ENCODE measurements around the gene BTBD9. TPM values are rescaled to one million over a fixed set of nuclear protein-coding genes. Genes with fewer than 3 reads are reported as not detected.

Gene BTBD9
- total RNA-seq, 1 experiment from 2014 or later: 8.9 TPM

DNA sequence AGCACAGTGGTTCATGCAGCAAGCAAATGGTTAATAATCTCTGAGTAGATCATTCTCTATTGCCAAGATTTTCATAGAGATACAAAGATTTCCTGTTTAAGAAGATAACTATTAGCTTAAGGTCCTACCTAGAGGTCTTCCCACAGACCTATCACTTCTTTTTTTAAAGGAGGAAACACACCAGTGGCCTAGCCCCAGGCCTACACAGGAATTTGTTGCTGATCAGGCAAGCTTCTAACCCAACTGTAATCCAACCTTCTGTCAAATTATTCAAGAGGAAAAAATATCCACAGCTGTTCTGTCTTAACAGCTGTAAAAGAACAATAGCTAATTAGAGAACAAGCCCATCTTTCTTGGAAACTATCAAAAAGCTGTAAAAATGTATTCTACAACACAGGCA lies 332.8 kb downstream of the BTBD9 start:
- Mint-ChIP-seq H3K27me3 (ENCODE audit: low read depth) (no peaks in the 10 kb centered on the region), H3K4me3 (no peak overlapping the region), H3K27ac (no peak overlapping the region), H3K9me3 (no peaks in the 10 kb centered on the region), H3K36me3 (ENCODE audit: insufficient read depth in 1 of 3, low read depth in 3 of 3) (no peaks in the 10 kb centered on the region), H3K4me1 (peaks cover 13 to 16% of the 10 kb centered on the region in 2 experiments)
- H3K56ac ChIP-seq (ENCODE audit: insufficient read length, low read depth, low read length): no peak overlapping the region
- no peaks in the 10 kb centered on the region for H3K79me1 ChIP-seq (ENCODE audit: insufficient read depth, low read depth, low read length, poor library complexity, severe bottlenecking)
- no peak overlapping the region for H3K23ac ChIP-seq (ENCODE audit: insufficient read length, low read depth, low read length)
- no peak overlapping the region for H3T11ph ChIP-seq (ENCODE audit: low read length)
- no peaks in the 10 kb centered on the region for H3K79me2 ChIP-seq (ENCODE audit: insufficient read depth, low read length)
- H2BK20ac ChIP-seq (ENCODE audit: low read depth, low read length, poor library complexity, severe bottlenecking): no peak overlapping the region
- H3K14ac ChIP-seq (ENCODE audit: insufficient read depth, low read length): no peak overlapping the region
- no peak overlapping the region for H2AFZ ChIP-seq (ENCODE audit: low read length)
- H3K9ac ChIP-seq (ENCODE audit: extremely low read depth, insufficient read length, low read length): no peak overlapping the region
- no peak overlapping the region for H2BK5ac ChIP-seq (ENCODE audit: insufficient read length, low read length)
- no peak for DNase-seq
- H3K4me2 ChIP-seq (ENCODE audit: insufficient read depth, insufficient read length, low read length): no peak overlapping the region
- TF ChIP-seq, protein P1, sequence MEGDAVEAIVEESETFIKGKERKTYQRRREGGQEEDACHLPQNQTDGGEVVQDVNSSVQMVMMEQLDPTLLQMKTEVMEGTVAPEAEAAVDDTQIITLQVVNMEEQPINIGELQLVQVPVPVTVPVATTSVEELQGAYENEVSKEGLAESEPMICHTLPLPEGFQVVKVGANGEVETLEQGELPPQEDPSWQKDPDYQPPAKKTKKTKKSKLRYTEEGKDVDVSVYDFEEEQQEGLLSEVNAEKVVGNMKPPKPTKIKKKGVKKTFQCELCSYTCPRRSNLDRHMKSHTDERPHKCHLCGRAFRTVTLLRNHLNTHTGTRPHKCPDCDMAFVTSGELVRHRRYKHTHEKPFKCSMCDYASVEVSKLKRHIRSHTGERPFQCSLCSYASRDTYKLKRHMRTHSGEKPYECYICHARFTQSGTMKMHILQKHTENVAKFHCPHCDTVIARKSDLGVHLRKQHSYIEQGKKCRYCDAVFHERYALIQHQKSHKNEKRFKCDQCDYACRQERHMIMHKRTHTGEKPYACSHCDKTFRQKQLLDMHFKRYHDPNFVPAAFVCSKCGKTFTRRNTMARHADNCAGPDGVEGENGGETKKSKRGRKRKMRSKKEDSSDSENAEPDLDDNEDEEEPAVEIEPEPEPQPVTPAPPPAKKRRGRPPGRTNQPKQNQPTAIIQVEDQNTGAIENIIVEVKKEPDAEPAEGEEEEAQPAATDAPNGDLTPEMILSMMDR (conservative IDR thresholded peaks at IDR 0.05): no peak
- no peaks in the 10 kb centered on the region for H3K23me2 ChIP-seq (ENCODE audit: insufficient read length, low read depth, low read length, poor library complexity, severe bottlenecking)
- H3K27ac ChIP-seq (ENCODE audit: insufficient read length, low read depth, low read length): no peak overlapping the region
- H2BK120ac ChIP-seq (ENCODE audit: low read depth, low read length, poor library complexity, severe bottlenecking): no peak overlapping the region
- no peaks in the 10 kb centered on the region for H3K4me1 ChIP-seq (ENCODE audit: insufficient read depth, low read length)
- H3K18ac ChIP-seq (ENCODE audit: insufficient read length, low read depth, low read length): no peak overlapping the region
- H3K4ac ChIP-seq (ENCODE audit: low read depth, low read length): no peak overlapping the region
- H4K20me1 ChIP-seq (ENCODE audit: control insufficient read depth, insufficient read depth, insufficient read length): no peaks in the 10 kb centered on the region
- no peak overlapping the region for H4K91ac ChIP-seq (ENCODE audit: insufficient read length, low read depth, low read length)
- no peak overlapping the region for H2BK15ac ChIP-seq (ENCODE audit: low read depth, low read length)
- no peak overlapping the region for H2AK5ac ChIP-seq (ENCODE audit: insufficient read length, low read length)
- H3K27me3 ChIP-seq (ENCODE audit: insufficient read depth, low read length): no peaks in the 10 kb centered on the region
- no peak overlapping the region for H4K5ac ChIP-seq (ENCODE audit: insufficient read length, low read depth, low read length)
- no peak overlapping the region for H4K8ac ChIP-seq (replicated peaks; ENCODE audit: insufficient read length, low read depth, low read length)
- H3K9me3 ChIP-seq (ENCODE audit: control insufficient read depth, low read depth, low read length): no peaks in the 10 kb centered on the region
- no peak overlapping the region for H2BK12ac ChIP-seq (ENCODE audit: insufficient read length, low read depth, low read length)

Measured in H9 (cell line).